Central memory CD4-positive, alpha-beta T cell (primary cell): ENCODE data around the gene IL17B.

ENCODE experiments used
- DNase-seq: peaks from one replicate; pipeline ENCODE4 v3.0.0; 2022
- total RNA-seq, 3 experiments: gene quantifications; one replicate each; lab custom pipeline; 2026; lab: John Stamatoyannopoulos, UW

The IL17B gene
- 0 reads per million in 3 experiments for total RNA-seq

- DNase-seq, result no peak
Observed at GRCh38 chr5:149379177-149379761, at the start of gene IL17B. Gene IL17B, minus strand, starts transcription at chr5:149379292. Its CDS starts 67 bp downstream, at chr5:149379225.

GRCh38 chr5:149428032-149428431 lies 48.9 kb upstream of the IL17B start:
- DNase-seq, result no peak

GRCh38 chr5:149427374-149427773 lies 48.3 kb upstream of the IL17B start:
- DNase-seq, result no peak

- DNase-seq, result no peak
Observed at GRCh38 chr5:149426931-149427330, 47.8 kb upstream of the IL17B start.

- DNase-seq, result no peak
Observed at GRCh38 chr5:149425729-149426128, 46.6 kb upstream of the IL17B start.

GRCh38 chr5:149424371-149425315 lies 45.6 kb upstream of the IL17B start:
- no peak for DNase-seq

- DNase-seq, result no peak
Observed at GRCh38 chr5:149423794-149424268, 44.7 kb upstream of the IL17B start.

- DNase-seq, result no peak
Observed at GRCh38 chr5:149423049-149423793, 44.1 kb upstream of the IL17B start.

GRCh38 chr5:149422366-149423048 lies 43.4 kb upstream of the IL17B start:
- DNase-seq, result no peak

GRCh38 chr5:149421834-149422233 lies 42.7 kb upstream of the IL17B start:
- DNase-seq, result no peak

GRCh38 chr5:149421372-149421685 lies 42.2 kb upstream of the IL17B start:
- no peak for DNase-seq

- DNase-seq, result no peak
Observed at GRCh38 chr5:149420545-149421371, 41.7 kb upstream of the IL17B start.

GRCh38 chr5:149419859-149420544 lies 40.9 kb upstream of the IL17B start:
- DNase-seq, result no peak

- DNase-seq, result no peak
Observed at GRCh38 chr5:149419532-149419858, 40.4 kb upstream of the IL17B start.

- DNase-seq, result no peak
Observed at GRCh38 chr5:149418910-149419531, 39.9 kb upstream of the IL17B start.

GRCh38 chr5:149417711-149418368 lies 38.7 kb upstream of the IL17B start:
- DNase-seq, result no peak

GRCh38 chr5:149416987-149417710 lies 38.1 kb upstream of the IL17B start:
- DNase-seq, result no peak

- no peak for DNase-seq
Observed at GRCh38 chr5:149415066-149415967, 36.2 kb upstream of the IL17B start.
